ENCODE measurements around the gene SLC49A4.

GRCh38 chr3:122912772-122913538 is 118.1 kb downstream of the SLC49A4 start:
- TF ChIP-seq EZH2 (IDR thresholded peaks at IDR 0.05) (no peak), POLR2AphosphoS5 (IDR thresholded peaks at IDR 0.05; ENCODE audit: borderline replicate concordance, low read depth, low read length) (no peak)

Measured in SK-N-MC (cell line).